ENCODE data around the gene MYCN. TPM values are rescaled to one million over a fixed set of nuclear protein-coding genes. Genes with fewer than 3 reads are reported as not detected.

MYCN gene
- total and polyA plus RNA-seq, 2 of the 8 experiments (the other 6 are each of a cell fraction or from before 2014, with no cell fraction given), result 87.8 to 137 TPM

DNA sequence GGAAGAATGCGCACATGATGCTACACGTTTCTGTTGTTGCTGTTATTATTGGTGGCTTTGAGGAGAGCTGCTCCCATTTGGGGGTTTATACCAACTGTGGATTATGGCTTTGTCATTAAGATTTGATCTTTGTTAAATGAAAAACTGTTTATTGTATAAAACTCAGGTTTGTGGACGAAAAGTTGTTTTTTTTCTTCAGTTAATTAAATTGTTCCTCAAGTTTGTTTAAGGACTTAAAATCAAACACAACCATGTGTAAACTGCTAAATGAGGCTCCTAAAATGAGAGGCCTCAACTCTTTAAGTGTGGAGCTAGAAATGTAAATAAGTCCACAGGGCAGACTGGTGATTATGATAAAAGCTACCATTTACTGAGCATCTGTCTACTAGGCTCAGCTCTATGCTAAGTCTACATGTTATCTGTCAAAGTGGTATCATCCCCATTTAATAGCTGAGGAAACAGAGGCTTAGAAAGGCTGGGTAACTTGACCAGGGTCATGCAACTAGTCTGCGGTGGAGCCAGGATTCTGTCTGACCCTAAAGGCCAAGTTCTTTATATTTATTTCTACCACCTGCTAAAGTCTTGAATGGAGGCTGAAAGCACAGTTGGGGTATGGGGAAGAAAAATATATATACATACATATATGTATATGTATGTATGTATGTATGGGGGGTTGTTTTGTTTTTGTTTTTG lies 4.1 kb downstream of the MYCN start:
- no peak overlapping the region for H3K4ac ChIP-seq (replicated peaks; ENCODE audit: insufficient read length, low read depth, low read length)
- no peaks in the 10 kb centered on the region for H3K9me3 ChIP-seq (ENCODE audit: insufficient read depth in 2 of 2, low read depth in 1 of 2, low read length in 1 of 2)
- H3K27me3 ChIP-seq (replicated peaks in 1 of 4; ENCODE audit: control insufficient read depth in 3 of 4, extremely low read depth in 1 of 4, insufficient read depth in 3 of 4, low read length in 3 of 4), result no peaks in the 10 kb centered on the region
- H3K14ac ChIP-seq (ENCODE audit: insufficient read length), result no peak overlapping the region
- no peak overlapping the region; a peak in 1 of 7 replicates for H3K9ac ChIP-seq (replicated peaks in 1 of 4; ENCODE audit: extremely low read depth in 1 of 4, low read depth in 3 of 4, low read length in 3 of 4)
- no peak overlapping the region for H2BK12ac ChIP-seq (ENCODE audit: low read depth, low read length)
- no peak overlapping the region for H2AFZ ChIP-seq (ENCODE audit: low read length)
- no peak overlapping the region for H4K5ac ChIP-seq (ENCODE audit: insufficient read length, low read depth, low read length)
- no peak overlapping the region for H2BK20ac ChIP-seq (ENCODE audit: low read length)
- H2AK5ac ChIP-seq (ENCODE audit: low read depth, low read length), result no peak overlapping the region
- POLR2A ChIA-PET (ENCODE audit: partially characterized antibody), result interaction anchor here (1.0 to 1.6 kb wide), 5 partner anchors 10 to 161 kb away, joined by 3 to 8 read pairs (median 5); no protein-coding TSS in a partner anchor
- H3K23me2 ChIP-seq (ENCODE audit: low read depth, low read length), result peaks cover 13% of the 10 kb centered on the region
- H3K4me2 ChIP-seq (ENCODE audit: insufficient read depth in 1 of 2, low read depth in 2 of 2, low read length in 2 of 2), result peak overlapping the region; percentile 79 to 91
- no peak for TF ChIP-seq KDM5A (IDR thresholded peaks at IDR 0.05; ENCODE audit: low read length)
- no peak overlapping the region for H3K23ac ChIP-seq (ENCODE audit: insufficient read length)
- no peak overlapping the region for H2BK5ac ChIP-seq (ENCODE audit: low read depth, low read length)
- peaks cover 3% of the 10 kb centered on the region; the same call in 1 of the 2 replicates for H3K79me1 ChIP-seq (ENCODE audit: low read depth, low read length)
- no peak overlapping the region for H2BK120ac ChIP-seq (replicated peaks; ENCODE audit: low read depth, low read length)
- peaks cover 13 to 62% (median 35%) of the 10 kb centered on the region in 4 experiments for H3K36me3 ChIP-seq (ENCODE audit: control insufficient read depth in 2 of 4, insufficient read depth in 4 of 4, low read length in 3 of 4)
- H3K27ac ChIP-seq (ENCODE audit: low read depth, low read length), result no peak overlapping the region
- 27% methylated on average over 4 of the region's 4 CpGs; no CpG with 5 or more reads in 1 of the 2 experiments for WGBS, 2 experiments (ENCODE audit: extremely low coverage in 1 of 2, insufficient coverage in 1 of 2, insufficient read length in 1 of 2, insufficient replicate concordance in 2 of 2, low coverage in 1 of 2, low lambda C conversion rate in 2 of 2, missing lambda C conversion rate in 1 of 2)
- no peak for FAIRE-seq
- no peak overlapping the region for H3K56ac ChIP-seq (replicated peaks; ENCODE audit: insufficient read length, low read depth, low read length)
- DNase-seq (ENCODE audit: low read depth in 1 of 2, low spot score in 2 of 2), result no peak
- H4K20me1 ChIP-seq (replicated peaks in 1 of 2; ENCODE audit: control insufficient read depth in 1 of 2, insufficient read depth in 2 of 2, low read length in 2 of 2), result peaks cover 30 to 33% of the 10 kb centered on the region in 2 experiments
- peaks cover 38 to 74% of the 10 kb centered on the region in 2 experiments for H3K79me2 ChIP-seq (ENCODE audit: control insufficient read depth in 1 of 2, insufficient read depth in 2 of 2, low read length in 2 of 2)
- H4K8ac ChIP-seq (ENCODE audit: extremely low read depth, insufficient read depth, low read length), result no peak overlapping the region
- no peak overlapping the region for H4K91ac ChIP-seq (replicated peaks; ENCODE audit: insufficient read length, low read length)
- no peak overlapping the region for H2BK15ac ChIP-seq (ENCODE audit: low read length)
- peak overlapping the region; percentile 86 to 97 (median 94) for H3K4me3 ChIP-seq (ENCODE audit: extremely low read depth in 1 of 4, insufficient read depth in 2 of 4, low read depth in 3 of 4, low read length in 4 of 4)
- H3K4me1 ChIP-seq (replicated peaks in 1 of 4; ENCODE audit: control insufficient read depth in 3 of 4, insufficient read depth in 4 of 4, low read length in 3 of 4), result peaks cover under 1 to 7% (median 3%) of the 10 kb centered on the region in 4 experiments; a peak in 5 of 7 replicates
- CTCF ChIA-PET (ENCODE audit: partially characterized antibody), result interaction anchor here (0.7 to 5.6 kb wide), 24 partner anchors 11 to 566 kb away, joined by 3 to 54 read pairs (median 4); no protein-coding TSS in a partner anchor
- no peak overlapping the region for H3K18ac ChIP-seq (ENCODE audit: extremely low read depth, low read length)
